Endodermal cell (in vitro differentiated cells): ENCODE data around the gene GET4. TPM values are rescaled to one million over a fixed set of nuclear protein-coding genes. Genes with fewer than 3 reads are reported as not detected.

Experiments
- DNase-seq: peaks from one replicate; pipeline ENCODE4 v3.0.0-alpha.2; 2017
- H3K27ac ChIP-seq: 2 replicates; pipeline ENCODE4 v1.5.1; 2013; ENCODE audit warnings: mild to moderate bottlenecking, low read depth, low read length, moderate library complexity
- H3K27me3 ChIP-seq: 2 replicates; pipeline ENCODE4 v1.6.1; 2013; ENCODE audit warnings: mild to moderate bottlenecking, low read length, moderate library complexity; ENCODE audit not compliant: insufficient read depth, control insufficient read depth, poor library complexity, severe bottlenecking
- H3K36me3 ChIP-seq: 2 replicates; pipeline ENCODE4 v1.7.0; 2013; ENCODE audit warnings: mild to moderate bottlenecking, low read length, moderate library complexity; ENCODE audit not compliant: control insufficient read depth, insufficient read depth
- H3K4me1 ChIP-seq: one replicate; pipeline ENCODE4 v1.7.0; 2013; ENCODE audit warnings: low read length; ENCODE audit not compliant: control insufficient read depth, insufficient read depth
- H3K4me3 ChIP-seq: 2 replicates; pipeline ENCODE4 v1.5.1; 2013; ENCODE audit warnings: mild to moderate bottlenecking, low read length, moderate library complexity
- H3K9ac ChIP-seq: 2 replicates; pipeline ENCODE4 v1.6.1; 2013; ENCODE audit warnings: mild to moderate bottlenecking, low read length, moderate library complexity; ENCODE audit not compliant: poor library complexity, severe bottlenecking; ENCODE audit errors: extremely low read depth
- H3K9me3 ChIP-seq: 2 replicates; pipeline ENCODE4 v1.6.1; 2013; ENCODE audit warnings: mild to moderate bottlenecking, low read length, moderate library complexity; ENCODE audit not compliant: control insufficient read depth
- H3K27ac Mint-ChIP-seq: 2 replicates; pipeline ENCODE4 v1.8.0; 2020; ENCODE audit warnings: mixed read lengths
- H3K27me3 Mint-ChIP-seq: 2 replicates; pipeline ENCODE4 v1.8.0; 2021; ENCODE audit warnings: mild to moderate bottlenecking, mixed read lengths; ENCODE audit not compliant: insufficient read depth
- H3K36me3 Mint-ChIP-seq: 2 replicates; pipeline ENCODE4 v1.8.0; 2020; ENCODE audit warnings: low read depth, mixed read lengths
- H3K4me1 Mint-ChIP-seq: 2 replicates; pipeline ENCODE4 v1.8.0; 2020; ENCODE audit warnings: mixed read lengths
- H3K4me3 Mint-ChIP-seq: 2 replicates; pipeline ENCODE4 v1.8.0; 2020; ENCODE audit warnings: mild to moderate bottlenecking, moderate library complexity, mixed read lengths
- H3K9me3 Mint-ChIP-seq: 2 replicates; pipeline ENCODE4 v1.8.0; 2020; ENCODE audit warnings: mild to moderate bottlenecking, mixed read lengths
- CTCF ChIP-seq: fragments of 200-600 bp; sonication (generic); conservative IDR thresholded peaks from 2 replicates; pipeline ENCODE4 v1.5.0; 2021; ENCODE audit warnings: antibody characterized with exemption, mild to moderate bottlenecking
- WGBS, 2 experiments: methylation state at CpG; one replicate each; pipeline versions ENCODE4 v1.1.5 to v1.1.7; 2013; ENCODE audit warnings: missing lambda C conversion rate in 2 of 2, mixed read lengths in 1 of 2; ENCODE audit not compliant: insufficient coverage in 1 of 2, insufficient read length in 1 of 2; 5-methylcytosine and 5-hydroxymethylcytosine counted together
- total RNA-seq, 2 donors: library from RNA; stranded (reverse); fragmentation: NEBNext Ultra II Directional in 1 of 2; extraction: Animal tissue kit (Norgen Biotek cat#: 25700) in 1 of 2; gene quantifications; 2 replicates in 1 of 2; 3 replicates in 1 of 2; pipeline ENCODE4 v1.2.1, GENCODE V29; 2021

Gene GET4
- total RNA-seq, 2 donors from 2014 or later, result 73.3 to 84.3 TPM

DNA sequence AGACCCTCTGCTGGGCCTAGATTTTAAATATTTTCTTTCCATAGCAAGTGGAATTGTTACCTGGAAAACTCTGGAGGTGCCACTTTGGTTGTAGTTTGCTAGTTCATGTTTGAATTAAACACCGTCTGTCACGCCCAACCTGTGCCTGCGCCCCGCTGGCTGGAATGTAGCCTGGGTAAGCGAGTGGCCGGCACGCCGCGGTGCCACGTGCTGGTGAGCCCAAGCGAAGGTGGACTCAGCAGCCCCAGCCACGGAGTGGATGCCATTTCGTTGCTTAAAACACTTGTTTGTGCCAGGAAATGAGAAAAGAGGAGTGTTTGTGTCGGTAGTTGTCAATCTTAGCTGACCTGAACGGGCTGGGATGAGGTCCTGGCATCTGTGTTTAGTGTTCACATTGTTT is 2.7 kb downstream of the GET4 start:
- TF ChIP-seq CTCF, result no peak
- Mint-ChIP-seq H3K36me3 (peaks cover 28% of the 10 kb centered on the region), H3K27ac (no peak overlapping the region), H3K4me1 (peaks cover 11% of the 10 kb centered on the region), H3K9me3 (no peaks in the 10 kb centered on the region), H3K4me3 (peak overlapping the region; percentile 83), H3K27me3 (no peaks in the 10 kb centered on the region)
- Histone ChIP-seq H3K36me3 (peaks cover 36% of the 10 kb centered on the region), H3K9ac (no peak overlapping the region), H3K27me3 (no peaks in the 10 kb centered on the region), H3K27ac (no peak overlapping the region), H3K4me3 (peak overlapping the region; percentile 35), H3K4me1 (no peaks in the 10 kb centered on the region), H3K9me3 (no peaks in the 10 kb centered on the region)
- no peak for DNase-seq
- 91 to 95% methylated on average over 15 of the region's 15 CpGs for WGBS, 2 experiments

- Histone ChIP-seq H3K27ac (no peak overlapping the region), H3K9ac (no peak overlapping the region), H3K9me3 (no peaks in the 10 kb centered on the region), H3K4me3 (peak overlapping the region; percentile 35), H3K4me1 (no peaks in the 10 kb centered on the region), H3K27me3 (no peaks in the 10 kb centered on the region), H3K36me3 (peaks cover 32% of the 10 kb centered on the region)
- Mint-ChIP-seq H3K27ac (no peak overlapping the region), H3K36me3 (peaks cover 24% of the 10 kb centered on the region), H3K4me1 (peaks cover 11% of the 10 kb centered on the region), H3K27me3 (no peaks in the 10 kb centered on the region), H3K4me3 (no peak overlapping the region), H3K9me3 (no peaks in the 10 kb centered on the region)
- TF ChIP-seq CTCF, result no peak
- DNase-seq, result no peak
- WGBS, 2 experiments, result 95 to 97% methylated on average over 10 to 14 of the region's 14 CpGs
These were observed 3.4 kb downstream of the GET4 start for GRCh38 chr7:879706-880105.

DNA sequence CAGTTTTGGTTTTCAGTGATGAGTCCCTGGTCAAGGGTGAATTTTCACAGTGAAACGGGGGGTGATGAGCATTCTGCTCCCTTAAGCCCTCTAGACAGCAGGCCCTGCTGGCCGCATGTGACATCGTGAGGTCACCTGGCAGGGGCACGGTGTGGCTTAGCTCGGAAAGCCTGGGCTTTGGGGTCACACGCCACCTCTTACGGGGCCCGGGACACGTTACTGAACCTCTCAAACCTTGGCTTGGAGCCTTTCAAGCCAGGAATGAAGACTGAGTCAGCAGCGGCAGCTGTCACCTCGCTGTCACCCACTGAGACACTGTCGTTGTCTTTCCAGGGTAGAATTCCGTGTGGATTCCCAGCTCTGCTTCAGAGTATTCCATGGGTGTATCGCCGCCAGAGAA is 4.1 kb downstream of the GET4 start:
- Mint-ChIP-seq H3K9me3 (no peaks in the 10 kb centered on the region), H3K4me1 (peaks cover 11% of the 10 kb centered on the region), H3K36me3 (peaks cover 17% of the 10 kb centered on the region), H3K27ac (peak overlapping the region; percentile 68), H3K27me3 (no peaks in the 10 kb centered on the region), H3K4me3 (no peak overlapping the region)
- no peak for TF ChIP-seq CTCF
- H3K9ac ChIP-seq, result no peak overlapping the region
- no peaks in the 10 kb centered on the region for H3K4me1 ChIP-seq
- DNase-seq, result no peak
- peaks cover 24% of the 10 kb centered on the region for H3K36me3 ChIP-seq
- 91 to 95% methylated on average over 15 of the region's 15 CpGs for WGBS, 2 experiments
- no peak overlapping the region for H3K27ac ChIP-seq
- H3K9me3 ChIP-seq, result no peaks in the 10 kb centered on the region
- no peaks in the 10 kb centered on the region for H3K27me3 ChIP-seq
- H3K4me3 ChIP-seq, result no peak overlapping the region
